ENCODE data around the gene CUX1.

CUX1 gene

DNA sequence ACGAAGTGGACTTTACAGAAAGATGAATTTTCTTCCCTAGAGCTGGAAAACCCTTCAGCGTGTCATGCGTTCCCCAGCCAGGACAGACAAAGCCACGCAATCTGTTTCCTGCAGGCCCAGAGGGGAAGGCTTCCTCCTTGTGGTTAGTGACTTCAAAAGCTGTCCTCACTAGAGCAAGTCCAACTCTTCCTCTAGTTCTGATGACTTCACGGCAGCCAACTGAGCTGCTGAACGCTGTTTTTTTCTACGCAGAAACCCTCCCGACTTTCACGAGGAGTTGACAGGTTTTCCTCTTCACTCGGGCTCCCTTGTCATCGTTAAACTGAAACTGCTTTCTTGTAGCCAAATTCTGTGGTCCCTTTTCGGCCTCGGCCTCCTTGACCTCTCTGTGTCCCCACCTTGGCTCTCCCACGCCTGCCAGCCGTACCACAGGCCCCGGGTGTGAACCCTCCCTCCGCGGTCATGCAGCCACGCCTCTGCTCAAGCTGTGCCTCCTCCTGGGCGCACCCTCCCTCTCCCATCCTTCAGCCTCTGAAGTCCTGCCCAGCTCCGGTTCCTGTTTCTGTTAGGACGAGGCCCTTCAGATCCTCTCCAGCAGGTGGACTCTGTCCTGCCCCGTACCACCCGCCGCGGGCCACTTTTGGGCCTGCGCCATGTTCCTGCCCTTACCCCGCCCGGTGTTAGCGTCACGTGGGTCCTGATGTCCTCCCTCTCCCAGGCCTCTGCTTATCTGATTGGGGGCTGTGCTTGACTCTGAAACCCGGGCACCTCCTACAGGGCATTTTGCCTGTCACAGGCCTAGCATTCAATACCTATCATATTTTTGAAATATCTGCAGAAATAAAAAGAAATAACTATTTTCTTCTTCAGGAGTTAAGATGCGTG is 39.3 kb downstream of the CUX1 start (continued):
- TF ChIP-seq, protein P1, sequence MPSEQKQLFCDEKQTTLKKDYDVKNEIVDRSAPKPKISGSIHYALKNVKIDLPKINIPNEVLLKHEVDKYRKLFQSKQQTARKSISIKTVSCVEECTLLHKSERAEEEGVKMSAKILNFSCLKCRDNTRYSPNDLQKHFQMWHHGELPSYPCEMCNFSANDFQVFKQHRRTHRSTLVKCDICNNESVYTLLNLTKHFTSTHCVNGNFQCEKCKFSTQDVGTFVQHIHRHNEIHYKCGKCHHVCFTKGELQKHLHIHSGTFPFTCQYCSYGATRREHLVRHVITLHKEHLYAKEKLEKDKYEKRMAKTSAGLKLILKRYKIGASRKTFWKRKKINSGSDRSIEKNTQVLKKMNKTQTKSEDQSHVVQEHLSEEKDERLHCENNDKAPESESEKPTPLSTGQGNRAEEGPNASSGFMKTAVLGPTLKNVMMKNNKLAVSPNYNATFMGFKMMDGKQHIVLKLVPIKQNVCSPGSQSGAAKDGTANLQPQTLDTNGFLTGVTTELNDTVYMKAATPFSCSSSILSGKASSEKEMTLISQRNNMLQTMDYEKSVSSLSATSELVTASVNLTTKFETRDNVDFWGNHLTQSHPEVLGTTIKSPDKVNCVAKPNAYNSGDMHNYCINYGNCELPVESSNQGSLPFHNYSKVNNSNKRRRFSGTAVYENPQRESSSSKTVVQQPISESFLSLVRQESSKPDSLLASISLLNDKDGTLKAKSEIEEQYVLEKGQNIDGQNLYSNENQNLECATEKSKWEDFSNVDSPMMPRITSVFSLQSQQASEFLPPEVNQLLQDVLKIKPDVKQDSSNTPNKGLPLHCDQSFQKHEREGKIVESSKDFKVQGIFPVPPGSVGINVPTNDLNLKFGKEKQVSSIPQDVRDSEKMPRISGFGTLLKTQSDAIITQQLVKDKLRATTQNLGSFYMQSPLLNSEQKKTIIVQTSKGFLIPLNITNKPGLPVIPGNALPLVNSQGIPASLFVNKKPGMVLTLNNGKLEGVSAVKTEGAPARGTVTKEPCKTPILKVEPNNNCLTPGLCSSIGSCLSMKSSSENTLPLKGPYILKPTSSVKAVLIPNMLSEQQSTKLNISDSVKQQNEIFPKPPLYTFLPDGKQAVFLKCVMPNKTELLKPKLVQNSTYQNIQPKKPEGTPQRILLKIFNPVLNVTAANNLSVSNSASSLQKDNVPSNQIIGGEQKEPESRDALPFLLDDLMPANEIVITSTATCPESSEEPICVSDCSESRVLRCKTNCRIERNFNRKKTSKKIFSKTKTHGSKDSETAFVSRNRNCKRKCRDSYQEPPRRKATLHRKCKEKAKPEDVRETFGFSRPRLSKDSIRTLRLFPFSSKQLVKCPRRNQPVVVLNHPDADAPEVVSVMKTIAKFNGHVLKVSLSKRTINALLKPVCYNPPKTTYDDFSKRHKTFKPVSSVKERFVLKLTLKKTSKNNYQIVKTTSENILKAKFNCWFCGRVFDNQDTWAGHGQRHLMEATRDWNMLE (tag by site-specific recombination; conservative IDR thresholded peaks at IDR 0.05; ENCODE audit: low read depth), result 0 out of 2 replicates have a peak, but pooled peaks have one; percentile 8
- no peak for TF ChIP-seq ZNF621 (tag by site-specific recombination; IDR thresholded peaks at IDR 0.05)
- no peak for TF ChIP-seq ZNF140 (tag by site-specific recombination; IDR thresholded peaks at IDR 0.05)
- TF ChIP-seq ZNF555 (tag by site-specific recombination; conservative IDR thresholded peaks at IDR 0.05), result no peak
- TF ChIP-seq ZNF624 (tag by site-specific recombination; IDR thresholded peaks at IDR 0.05), result no peak
- TF ChIP-seq ZNF658 (tag by site-specific recombination; IDR thresholded peaks at IDR 0.05), result no peak
- TF ChIP-seq, protein P2, sequence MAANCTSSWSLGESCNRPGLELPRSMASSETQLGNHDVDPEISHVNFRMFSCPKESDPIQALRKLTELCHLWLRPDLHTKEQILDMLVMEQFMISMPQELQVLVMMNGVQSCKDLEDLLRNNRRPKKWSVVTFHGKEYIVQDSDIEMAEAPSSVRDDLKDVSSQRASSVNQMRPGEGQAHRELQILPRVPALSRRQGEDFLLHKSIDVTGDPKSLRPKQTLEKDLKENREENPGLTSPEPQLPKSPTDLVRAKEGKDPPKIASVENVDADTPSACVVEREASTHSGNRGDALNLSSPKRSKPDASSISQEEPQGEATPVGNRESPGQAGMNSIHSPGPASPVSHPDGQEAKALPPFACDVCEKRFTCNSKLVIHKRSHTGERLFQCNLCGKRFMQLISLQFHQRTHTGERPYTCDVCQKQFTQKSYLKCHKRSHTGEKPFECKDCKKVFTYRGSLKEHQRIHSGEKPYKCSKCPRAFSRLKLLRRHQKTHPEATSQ (tag by site-specific recombination; IDR thresholded peaks at IDR 0.05), result peak; percentile 45; the same call in 1 of the 2 replicates
- TF ChIP-seq, protein P3, sequence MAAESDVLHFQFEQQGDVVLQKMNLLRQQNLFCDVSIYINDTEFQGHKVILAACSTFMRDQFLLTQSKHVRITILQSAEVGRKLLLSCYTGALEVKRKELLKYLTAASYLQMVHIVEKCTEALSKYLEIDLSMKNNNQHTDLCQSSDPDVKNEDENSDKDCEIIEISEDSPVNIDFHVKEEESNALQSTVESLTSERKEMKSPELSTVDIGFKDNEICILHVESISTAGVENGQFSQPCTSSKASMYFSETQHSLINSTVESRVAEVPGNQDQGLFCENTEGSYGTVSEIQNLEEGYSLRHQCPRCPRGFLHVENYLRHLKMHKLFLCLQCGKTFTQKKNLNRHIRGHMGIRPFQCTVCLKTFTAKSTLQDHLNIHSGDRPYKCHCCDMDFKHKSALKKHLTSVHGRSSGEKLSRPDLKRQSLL (tag by site-specific recombination; IDR thresholded peaks at IDR 0.05), result no peak
- TF ChIP-seq, protein P4, sequence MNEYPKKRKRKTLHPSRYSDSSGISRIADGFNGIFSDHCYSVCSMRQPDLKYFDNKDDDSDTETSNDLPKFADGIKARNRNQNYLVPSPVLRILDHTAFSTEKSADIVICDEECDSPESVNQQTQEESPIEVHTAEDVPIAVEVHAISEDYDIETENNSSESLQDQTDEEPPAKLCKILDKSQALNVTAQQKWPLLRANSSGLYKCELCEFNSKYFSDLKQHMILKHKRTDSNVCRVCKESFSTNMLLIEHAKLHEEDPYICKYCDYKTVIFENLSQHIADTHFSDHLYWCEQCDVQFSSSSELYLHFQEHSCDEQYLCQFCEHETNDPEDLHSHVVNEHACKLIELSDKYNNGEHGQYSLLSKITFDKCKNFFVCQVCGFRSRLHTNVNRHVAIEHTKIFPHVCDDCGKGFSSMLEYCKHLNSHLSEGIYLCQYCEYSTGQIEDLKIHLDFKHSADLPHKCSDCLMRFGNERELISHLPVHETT (tag by site-specific recombination; IDR thresholded peaks at IDR 0.05), result no peak
- no peak for TF ChIP-seq GLI2 (tag by site-specific recombination; IDR thresholded peaks at IDR 0.05; ENCODE audit: borderline replicate concordance, low read depth)
- TF ChIP-seq ZNF248 (tag by site-specific recombination; IDR thresholded peaks at IDR 0.05), result no peak
- TF ChIP-seq ZNF146 (tag by site-specific recombination; IDR thresholded peaks at IDR 0.05), result no peak
- TF ChIP-seq, protein P5, sequence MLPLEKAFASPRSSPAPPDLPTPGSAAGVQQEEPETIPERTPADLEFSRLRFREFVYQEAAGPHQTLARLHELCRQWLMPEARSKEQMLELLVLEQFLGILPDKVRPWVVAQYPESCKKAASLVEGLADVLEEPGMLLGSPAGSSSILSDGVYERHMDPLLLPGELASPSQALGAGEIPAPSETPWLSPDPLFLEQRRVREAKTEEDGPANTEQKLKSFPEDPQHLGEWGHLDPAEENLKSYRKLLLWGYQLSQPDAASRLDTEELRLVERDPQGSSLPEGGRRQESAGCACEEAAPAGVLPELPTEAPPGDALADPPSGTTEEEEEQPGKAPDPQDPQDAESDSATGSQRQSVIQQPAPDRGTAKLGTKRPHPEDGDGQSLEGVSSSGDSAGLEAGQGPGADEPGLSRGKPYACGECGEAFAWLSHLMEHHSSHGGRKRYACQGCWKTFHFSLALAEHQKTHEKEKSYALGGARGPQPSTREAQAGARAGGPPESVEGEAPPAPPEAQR (tag by site-specific recombination; IDR thresholded peaks at IDR 0.05), result no peak
- peak; percentile 99 for TF ChIP-seq KLF1 (tag by site-specific recombination; IDR thresholded peaks at IDR 0.05)
- TF ChIP-seq, protein P6, sequence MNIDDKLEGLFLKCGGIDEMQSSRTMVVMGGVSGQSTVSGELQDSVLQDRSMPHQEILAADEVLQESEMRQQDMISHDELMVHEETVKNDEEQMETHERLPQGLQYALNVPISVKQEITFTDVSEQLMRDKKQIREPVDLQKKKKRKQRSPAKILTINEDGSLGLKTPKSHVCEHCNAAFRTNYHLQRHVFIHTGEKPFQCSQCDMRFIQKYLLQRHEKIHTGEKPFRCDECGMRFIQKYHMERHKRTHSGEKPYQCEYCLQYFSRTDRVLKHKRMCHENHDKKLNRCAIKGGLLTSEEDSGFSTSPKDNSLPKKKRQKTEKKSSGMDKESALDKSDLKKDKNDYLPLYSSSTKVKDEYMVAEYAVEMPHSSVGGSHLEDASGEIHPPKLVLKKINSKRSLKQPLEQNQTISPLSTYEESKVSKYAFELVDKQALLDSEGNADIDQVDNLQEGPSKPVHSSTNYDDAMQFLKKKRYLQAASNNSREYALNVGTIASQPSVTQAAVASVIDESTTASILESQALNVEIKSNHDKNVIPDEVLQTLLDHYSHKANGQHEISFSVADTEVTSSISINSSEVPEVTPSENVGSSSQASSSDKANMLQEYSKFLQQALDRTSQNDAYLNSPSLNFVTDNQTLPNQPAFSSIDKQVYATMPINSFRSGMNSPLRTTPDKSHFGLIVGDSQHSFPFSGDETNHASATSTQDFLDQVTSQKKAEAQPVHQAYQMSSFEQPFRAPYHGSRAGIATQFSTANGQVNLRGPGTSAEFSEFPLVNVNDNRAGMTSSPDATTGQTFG (tag by site-specific recombination; IDR thresholded peaks at IDR 0.05; ENCODE audit: borderline replicate concordance), result no peak
- no peak for TF ChIP-seq ZNF548 (tag by site-specific recombination; IDR thresholded peaks at IDR 0.05)
- no peak for TF ChIP-seq ZSCAN23 (tag by site-specific recombination; IDR thresholded peaks at IDR 0.05)
- TF ChIP-seq ZNF785 (tag by site-specific recombination; IDR thresholded peaks at IDR 0.05), result no peak
- TF ChIP-seq, protein P7, sequence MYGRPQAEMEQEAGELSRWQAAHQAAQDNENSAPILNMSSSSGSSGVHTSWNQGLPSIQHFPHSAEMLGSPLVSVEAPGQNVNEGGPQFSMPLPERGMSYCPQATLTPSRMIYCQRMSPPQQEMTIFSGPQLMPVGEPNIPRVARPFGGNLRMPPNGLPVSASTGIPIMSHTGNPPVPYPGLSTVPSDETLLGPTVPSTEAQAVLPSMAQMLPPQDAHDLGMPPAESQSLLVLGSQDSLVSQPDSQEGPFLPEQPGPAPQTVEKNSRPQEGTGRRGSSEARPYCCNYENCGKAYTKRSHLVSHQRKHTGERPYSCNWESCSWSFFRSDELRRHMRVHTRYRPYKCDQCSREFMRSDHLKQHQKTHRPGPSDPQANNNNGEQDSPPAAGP (tag by site-specific recombination; IDR thresholded peaks at IDR 0.05), result peak; percentile 91
- TF ChIP-seq ZIC2 (tag by site-specific recombination; IDR thresholded peaks at IDR 0.05), result peak; percentile 98
- TF ChIP-seq SP3 (tag by site-specific recombination; IDR thresholded peaks at IDR 0.05), result peak; percentile 85
- TF ChIP-seq, protein P8, sequence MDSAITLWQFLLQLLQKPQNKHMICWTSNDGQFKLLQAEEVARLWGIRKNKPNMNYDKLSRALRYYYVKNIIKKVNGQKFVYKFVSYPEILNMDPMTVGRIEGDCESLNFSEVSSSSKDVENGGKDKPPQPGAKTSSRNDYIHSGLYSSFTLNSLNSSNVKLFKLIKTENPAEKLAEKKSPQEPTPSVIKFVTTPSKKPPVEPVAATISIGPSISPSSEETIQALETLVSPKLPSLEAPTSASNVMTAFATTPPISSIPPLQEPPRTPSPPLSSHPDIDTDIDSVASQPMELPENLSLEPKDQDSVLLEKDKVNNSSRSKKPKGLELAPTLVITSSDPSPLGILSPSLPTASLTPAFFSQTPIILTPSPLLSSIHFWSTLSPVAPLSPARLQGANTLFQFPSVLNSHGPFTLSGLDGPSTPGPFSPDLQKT (IDR thresholded peaks at IDR 0.05; ENCODE audit: borderline replicate concordance, low read depth, low read length), result no peak
- TF ChIP-seq ZNF530 (tag by site-specific recombination; IDR thresholded peaks at IDR 0.05; ENCODE audit: low read depth), result no peak
